M059J (cell line): ENCODE measurements around the gene DNAJC5G. TPM values are rescaled to one million over a fixed set of nuclear protein-coding genes. Genes with fewer than 3 reads are reported as not detected.
"Not testable (repeated sequence)": the region's sequence is repeated elsewhere in the genome, so short reads cannot be mapped to it uniquely, and the experiment has no call there.

Experiments used
- DNase-seq: peaks from one replicate; pipeline ENCODE4 v3.0.0-alpha.2; 2012; ENCODE audit warnings: low read depth
- total RNA-seq: library from RNA; depleted of rRNA; stranded (reverse); fragments of >200 nt; shearing (Covaris generic); gene quantifications from 2 replicates; pipeline ENCODE4 v1.2.3, GENCODE V29; 2014

The DNAJC5G gene
- total RNA-seq, 1 experiment from 2014 or later, result not detected

DNA sequence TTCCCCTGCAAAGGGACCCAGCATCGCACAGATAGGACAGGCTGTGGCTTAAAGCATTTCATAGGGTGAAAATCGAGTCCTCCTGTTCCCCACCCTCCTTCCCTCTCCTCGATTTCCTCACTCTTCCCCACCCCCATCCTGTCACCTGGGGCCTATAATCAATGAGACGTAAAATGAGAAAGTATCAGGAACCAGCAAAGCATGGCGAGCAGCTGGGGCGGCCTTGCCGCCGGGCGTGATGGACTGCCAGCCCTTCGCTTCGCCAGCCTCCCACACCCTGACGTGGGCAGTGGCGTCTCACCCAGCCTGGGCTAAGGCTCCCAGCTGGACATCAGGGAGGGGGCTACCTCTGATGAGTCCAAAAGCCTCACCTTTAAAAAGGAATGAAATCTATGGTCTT is 23.5 kb upstream of the DNAJC5G start:
- no peak for DNase-seq

DNA sequence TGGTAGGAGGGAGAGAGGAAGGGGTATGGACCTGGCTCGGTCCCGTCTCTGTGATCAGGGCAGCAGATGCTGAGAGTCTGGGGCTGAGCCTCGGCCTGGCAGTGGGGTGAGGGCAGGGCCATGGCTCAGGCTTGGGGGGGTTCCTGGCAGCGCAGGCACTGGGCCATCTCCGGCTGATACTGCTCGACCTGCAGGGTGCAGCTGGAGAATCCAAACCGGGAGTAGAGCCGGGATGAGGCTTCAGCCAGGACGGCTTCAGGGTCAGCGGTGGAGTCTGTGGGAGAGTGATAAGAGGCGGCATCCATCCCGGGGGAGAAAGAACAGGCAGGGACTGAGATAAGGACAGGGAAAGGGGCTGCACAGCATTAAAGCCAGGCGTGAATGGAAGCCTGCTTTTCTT is 20.0 kb upstream of the DNAJC5G start:
- no peak for DNase-seq

DNA sequence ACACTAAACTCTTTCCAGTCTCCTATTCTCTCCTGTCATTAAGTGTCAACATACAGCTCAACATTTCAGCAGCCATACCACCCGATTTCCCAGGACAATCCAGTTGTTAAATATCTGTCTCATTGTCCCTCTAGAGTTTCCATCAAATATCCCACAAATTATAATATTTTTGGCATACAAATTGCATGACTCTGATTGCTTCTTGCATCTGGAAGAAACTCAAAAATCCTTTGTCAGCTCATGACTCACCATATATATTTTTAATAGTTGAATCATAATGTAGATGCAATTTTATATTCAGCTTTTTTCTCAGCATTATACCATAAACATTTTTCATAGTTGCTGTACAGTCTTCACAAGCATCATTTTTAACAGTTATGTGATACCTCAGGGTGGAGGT is 19.6 kb upstream of the DNAJC5G start:
- DNase-seq, result no peak

DNA sequence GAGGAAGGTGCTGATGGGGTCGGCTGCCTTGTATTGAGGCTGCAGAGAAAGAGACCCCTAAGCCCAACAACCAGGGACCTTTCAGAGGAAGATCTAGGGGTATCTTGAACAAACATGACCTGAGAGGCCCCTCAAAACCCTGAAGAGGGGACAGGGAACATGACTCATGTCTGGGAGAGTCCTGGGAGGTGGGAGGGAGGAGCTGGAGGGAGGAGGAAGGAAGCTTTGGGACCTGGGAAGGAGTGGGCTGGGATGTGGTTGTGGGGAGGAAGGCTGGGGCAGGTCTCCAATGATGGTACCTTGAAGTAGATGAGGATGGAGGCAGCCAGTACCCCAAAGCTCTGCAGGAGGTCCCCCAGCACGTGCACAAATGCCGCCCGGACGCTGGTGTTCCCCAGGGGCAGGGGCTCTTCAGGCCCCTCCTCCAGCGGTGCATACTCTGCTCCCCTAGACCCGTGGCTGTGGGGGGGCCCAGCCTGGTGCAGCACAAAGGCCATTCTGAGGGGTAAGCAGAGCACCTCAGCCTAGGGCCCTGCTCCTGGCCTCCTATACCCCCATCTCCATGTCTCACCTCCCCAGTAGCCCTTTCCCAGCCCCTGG is 18.3 kb upstream of the DNAJC5G start:
- DNase-seq, result no peak

DNA sequence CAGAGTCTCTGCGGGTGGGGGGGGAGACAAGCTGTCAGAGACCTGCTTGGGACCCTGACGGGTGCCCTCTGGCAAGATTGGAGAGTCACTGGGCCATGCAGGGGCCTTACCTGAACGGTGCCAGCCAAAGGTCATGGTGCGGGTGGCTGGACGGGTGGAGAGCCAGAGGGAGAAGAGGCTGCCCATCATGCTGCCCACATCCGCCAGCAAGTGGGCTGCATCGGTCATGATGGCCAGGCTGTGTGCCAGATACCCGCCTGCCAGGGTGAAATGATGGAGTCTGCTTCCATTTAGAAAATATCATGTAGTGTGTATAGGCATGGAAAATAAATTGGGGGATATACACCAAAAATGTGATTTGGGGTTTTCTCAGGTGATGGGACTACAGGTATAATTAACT is 17.2 kb upstream of the DNAJC5G start:
- DNase-seq, result no peak

DNA sequence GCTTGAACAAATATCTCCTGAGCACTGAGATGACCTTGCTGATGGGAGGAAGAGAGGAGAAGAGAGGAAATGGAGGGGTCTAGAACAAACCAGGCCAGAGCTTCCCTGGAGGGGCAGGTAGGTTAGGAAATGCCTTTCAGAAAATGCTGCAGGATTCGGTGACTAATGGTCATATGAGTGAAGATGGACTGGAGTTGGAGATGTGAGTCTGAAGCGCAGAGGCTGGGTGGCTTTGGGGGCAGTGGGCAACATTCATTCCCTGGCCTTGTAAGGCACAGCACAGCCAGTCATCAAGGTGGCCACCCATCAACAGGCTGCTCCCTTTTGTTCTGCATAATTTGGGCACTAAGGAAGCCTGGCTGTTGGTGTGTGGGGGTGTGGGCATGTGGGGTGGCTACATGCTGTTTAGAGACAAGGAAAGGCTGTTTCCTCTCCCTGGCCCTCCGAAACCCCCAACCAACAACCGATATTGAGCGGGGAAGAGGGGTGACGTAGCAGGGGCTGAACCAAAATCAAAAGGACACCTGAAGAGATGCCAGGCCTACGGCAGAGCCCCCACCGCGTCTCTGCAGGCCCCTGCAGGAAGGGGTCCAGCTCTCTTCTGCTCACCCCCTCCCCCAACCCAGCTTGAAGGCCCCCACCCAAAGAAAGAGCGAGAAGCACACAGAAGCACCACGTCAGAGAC is 13.8 kb upstream of the DNAJC5G start:
- no peak for DNase-seq

DNA sequence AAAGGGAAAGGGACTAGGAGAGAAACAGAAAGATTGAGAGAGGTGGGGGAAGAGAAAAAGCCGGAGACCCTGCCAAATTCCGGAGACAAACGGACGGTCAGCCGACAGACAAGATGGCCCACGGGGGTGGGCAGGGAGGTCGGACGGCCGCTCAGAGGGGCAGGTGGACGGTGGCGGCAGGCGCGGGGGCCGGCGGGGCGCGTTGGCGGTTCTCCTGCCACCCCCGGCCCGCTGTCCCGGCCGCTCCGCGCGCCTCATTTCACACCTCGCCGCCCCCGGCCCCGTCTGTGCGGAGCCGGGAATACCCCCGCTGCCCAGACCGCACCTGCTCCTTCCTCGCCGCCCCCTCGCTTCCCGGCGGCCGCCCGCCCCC is 13.3 kb upstream of the DNAJC5G start:
- no peak for DNase-seq

DNA sequence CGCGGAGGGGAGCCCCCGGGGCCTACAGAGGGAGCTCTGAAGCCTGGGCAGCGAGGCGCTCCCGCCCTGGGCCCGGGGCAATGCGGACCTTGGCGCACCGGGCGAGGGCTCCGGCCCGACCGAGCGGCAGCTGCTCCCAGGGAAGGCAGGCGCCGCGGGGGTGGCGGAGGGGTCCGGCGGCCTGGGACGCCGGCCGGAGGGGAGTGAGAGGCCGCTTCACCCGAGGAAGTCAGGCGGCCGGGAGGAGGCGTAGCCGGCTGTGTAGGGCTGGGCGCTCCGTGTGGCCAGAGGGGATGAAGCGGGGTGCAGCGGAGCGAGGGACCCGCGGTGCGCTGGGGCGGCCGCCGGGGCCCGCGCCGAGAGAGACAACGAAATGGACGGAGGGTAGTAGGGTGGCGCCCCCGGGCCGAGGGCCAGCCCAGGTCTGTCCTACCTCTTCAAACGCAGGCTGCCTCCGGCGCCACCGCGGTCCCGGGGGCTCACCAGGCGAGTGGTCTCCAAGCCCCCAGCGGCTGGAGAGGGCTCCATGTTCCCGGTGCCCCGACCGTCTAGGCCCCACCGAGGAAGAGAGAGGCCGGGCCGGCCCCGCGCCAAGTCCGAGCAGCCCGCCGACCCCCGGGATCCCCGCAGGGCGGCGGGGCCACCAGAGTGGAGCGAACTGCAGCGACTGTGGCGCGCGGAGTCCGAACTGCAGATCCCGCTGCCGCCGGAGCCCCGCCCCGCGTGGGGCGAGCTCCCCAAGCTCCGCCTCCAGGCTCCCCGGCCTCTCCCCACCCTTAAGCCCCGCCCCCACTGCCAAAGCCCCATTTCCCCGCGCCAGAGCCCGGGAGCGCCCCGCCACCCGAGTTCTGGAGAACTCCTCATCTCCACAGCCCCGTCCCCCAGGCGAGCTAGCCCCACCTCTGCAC is 12.6 kb upstream of the DNAJC5G start, which contains the start of gene SLC30A3:
SLC30A3 (minus strand) TSS at position 669 of the 908 bp plus-strand sequence; CDS start at position 528, 141 bp downstream.
- peak; percentile 20 for DNase-seq

DNA sequence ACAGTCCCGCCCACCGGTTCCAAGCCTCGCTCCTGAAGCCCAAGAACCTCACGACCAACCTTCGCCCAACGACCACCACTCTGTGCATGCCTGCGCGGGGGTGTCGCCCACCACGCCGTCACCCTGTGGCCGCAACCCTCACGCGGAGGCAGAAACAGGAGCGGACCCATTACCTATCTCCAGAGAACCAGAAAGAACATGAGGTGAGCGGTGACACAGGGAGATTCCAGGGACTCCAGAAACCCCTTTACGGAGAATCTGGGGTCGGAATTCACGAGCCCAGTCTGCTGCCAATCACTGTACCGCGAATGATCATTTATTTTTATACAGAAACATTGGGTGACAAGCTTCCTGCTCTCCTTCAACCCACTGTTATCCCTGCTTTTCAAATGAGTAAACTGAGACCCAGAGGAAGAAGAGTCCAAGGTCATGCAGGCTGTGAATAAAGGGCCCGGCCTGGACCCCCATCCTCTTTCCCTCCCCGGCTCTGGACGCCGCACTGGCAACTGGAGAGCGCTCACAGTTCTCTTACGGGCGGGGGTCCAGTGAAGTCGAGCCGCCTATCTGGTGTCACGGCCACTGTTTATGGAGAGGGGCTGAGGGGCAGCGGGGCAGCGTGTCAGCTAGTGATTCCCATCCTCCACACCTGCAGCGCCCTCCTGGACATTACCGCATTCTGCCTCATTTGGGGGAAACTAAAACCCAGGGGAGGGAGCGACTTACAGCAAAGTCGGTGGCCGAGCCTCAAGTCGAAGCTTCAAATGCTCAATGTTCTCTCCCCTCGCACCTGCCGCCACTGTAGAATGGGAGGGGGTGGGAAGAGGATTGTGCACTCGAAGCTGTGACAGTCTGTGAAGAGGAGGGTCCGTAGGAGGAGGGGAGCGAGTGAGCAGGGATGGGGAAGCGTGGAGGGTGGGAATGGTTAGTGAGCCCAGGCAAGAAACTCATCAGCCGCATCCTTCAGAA is 11.7 kb upstream of the DNAJC5G start:
- DNase-seq, result no peak

DNA sequence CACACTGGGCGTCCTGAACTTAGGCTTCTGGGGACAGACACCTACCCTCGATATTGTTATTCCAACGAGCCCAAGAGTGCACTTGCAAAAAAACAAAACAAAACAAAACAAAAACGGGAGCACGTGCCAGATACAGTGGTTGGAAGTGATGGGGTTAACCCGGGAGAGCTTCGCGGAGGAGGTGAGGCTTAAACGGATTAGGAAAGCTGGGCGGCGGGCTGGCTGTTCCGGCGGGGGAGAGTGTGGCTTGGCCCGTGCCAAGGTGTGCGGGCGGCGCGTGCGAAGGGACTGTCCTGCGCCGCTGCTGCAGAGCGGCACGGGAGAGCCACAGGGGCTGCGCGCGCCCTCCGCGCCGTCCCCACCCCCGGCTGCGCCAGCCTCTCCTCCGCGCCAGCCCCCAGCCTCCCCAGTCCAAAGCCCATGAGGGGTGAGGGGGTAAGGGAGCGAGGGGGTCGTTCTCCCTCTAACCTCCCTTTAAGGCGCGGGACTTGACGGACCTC is 10.9 kb upstream of the DNAJC5G start:
- DNase-seq, result no peak

DNA sequence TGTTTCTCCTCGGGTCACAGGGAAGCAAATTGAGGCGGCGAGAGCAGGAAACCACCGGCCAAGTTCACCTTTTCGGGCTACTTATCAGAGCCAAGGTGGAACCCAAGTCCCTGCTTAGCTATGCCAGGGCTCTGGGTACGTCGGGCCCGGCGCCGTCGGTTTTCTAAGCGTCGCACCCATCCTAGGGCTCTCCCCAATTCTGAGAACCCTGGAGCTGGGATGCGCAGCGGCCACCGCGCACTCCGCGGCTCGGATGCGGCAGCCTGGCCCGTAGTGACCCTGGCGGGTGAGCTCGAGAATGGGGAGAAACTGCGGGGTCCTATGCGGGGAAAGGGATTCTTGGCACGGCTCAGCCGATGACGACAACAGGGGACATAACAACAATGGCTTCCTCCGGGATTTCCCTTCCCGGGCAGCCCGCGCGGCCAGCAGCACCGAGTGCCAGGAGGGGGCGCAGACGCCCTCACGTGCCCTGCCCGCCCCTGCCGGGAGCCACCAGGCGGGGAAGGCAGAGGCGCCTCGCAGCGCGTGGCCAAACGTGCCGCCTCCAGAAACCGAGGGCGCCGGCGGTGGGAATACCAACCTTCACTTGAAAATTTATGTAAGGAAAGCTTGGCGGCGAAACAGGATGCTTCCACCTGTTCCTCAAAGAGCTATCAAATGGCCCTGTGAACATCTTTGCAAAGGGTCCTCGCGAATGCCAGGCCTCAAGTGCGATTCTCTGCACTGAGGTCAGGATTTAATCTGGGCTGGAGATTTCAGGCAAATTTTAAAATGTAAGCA is 10.3 kb upstream of the DNAJC5G start:
- DNase-seq, result peak; percentile 60

DNA sequence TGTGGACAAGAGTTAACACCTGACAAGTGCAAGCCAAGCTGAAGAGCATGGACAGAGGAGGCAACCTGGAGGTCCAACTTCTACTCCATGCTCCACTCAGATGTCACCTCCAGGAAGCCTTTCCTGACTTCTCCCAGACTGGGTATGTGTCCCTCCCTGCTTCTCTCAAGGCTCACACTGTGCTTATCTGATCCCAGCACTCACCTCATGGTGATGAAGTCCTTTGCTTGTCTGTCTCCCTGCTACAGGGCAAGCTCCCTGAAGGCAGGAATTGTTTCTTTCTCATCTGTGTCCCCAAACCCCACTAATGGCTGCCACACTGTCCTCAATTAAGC is 9.7 kb upstream of the DNAJC5G start:
- DNase-seq, result no peak

DNA sequence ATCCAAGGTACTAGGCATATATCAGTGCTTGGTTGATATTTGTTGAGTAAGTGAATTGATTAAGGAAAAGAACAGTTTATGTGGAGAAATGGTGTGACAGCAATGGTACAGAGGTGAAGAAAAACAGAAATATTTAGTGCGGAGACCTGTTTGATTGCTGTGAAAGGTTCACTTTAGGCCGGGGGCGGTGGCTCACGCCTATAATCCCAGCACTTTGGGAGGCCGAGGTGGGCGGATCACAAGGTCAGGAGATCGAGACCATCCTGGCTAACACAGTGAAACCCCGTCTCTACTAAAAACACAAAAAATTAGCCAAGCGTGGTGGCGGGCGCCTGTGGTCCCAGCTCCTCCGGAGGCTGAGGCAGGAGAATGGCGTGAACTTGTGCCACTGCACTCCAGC is 6.9 kb upstream of the DNAJC5G start:
- not testable (repeated sequence) for DNase-seq

DNA sequence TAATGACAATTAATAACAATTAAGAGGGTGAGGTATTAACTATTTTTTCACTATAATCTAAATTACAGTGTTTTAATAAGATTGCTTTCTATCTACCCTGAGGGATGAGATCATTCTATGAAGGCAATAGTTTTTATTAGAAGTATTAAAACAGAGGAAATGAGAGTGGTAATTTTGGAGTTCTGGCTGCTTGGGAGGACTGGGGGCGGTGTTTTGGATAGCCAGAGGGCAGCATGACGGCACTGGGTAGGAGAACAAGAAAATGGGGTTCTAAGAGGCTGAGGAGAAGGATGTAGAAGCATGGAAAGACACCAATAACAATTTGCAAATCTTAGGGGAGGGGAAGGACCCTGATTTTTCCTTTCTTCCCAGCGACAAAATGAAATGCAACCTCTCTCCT is 5.1 kb upstream of the DNAJC5G start:
- no peak for DNase-seq

DNA sequence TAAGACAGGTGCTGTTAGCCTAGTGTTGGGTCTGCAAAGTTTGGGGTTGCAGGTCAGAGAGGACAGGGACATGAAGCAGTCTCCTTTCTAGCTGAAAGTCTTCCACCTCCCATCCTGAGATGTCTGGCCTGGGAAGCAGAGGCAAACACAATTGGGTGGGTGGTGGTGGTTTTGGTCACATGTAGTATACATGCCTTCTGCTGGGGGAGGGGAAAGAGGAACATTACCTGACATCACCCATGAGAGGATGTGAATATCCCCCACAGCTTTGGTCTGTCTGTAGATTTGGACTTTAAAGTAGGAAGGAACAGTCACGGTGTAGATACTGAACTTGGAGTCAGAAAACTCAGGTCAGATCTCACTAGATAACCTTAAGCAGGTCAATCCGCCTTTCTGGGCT is 4.6 kb upstream of the DNAJC5G start:
- no peak for DNase-seq

DNA sequence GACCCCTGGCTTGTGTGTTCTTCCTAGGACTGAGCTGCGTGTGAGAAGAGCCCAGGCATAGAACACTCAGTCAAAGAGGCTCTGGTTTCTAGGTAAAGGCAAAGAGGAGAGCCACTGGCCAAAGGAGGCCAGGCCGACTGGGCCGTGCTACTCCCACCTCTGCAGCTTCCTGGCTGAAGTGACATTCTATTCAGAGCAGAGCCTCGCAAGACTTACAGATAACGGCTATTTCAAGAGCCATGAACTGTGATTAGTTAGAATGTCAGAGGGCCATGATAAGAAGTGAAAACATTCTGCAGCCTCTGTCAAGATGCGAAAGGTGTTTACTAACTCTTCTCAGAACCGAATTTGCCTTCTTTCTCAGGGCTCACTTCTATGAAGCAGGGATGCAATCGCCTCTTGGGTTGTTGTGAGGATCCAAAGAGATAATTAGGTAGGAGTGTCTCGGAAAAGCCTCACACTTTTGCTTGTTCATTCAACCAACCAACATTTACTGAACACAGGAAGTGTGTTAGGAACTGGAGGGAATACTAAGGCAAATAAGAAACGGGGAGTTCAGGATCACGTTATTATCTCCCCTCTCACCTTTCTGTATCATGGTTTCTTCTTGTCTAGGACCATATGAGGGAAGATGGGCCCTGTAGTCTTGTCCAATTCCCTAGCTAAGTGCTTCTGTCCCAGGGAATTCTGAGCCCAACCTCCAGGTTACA is 3.4 kb upstream of the DNAJC5G start:
- no peak for DNase-seq

DNA sequence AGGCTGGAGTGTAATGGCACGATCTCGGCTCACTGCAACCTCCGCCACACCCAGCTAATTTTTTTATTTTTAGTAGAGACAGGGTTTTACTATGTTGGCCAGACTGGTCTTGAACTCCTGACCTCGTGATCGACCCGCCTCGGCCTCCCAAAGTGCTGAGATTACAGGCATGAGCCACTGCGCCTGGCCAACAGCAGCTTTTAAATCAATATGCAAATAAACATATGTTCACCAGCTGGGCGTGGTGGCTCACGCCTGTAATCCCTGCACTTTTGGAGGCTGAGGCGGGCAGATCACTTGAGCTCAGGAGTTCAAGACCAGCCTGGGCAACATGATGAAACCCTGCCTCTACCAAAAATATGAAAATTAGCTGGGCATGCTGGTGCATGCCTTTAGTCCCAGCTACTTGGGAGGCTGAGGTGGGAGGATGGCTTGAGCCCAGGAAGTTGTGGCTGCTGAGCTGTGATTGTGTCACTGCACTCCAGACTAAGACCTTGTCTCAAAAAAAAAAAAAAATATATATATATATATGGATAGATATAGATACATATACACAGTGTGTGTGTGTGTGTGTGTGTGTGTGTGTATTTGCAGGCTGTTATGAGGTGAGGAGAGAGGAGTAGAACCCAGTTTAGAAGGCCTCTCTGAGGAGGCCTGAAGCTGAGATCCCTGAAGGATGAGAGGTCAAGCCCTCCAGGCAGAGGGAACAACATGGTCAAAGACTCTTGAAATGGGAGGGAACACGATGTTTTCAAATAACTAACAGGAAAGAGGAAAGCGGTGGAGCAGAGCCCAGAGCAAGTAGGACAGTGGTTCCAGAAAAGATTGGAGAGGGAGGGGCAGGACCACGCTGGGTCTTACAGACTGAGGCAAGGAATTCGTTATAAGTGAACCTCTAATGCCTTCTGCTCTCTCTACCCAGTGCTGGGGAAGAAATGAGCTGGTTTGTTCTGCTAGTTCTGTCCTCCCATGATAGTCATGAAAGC is 2.4 kb upstream of the DNAJC5G start:
- DNase-seq, result not testable (repeated sequence)

DNA sequence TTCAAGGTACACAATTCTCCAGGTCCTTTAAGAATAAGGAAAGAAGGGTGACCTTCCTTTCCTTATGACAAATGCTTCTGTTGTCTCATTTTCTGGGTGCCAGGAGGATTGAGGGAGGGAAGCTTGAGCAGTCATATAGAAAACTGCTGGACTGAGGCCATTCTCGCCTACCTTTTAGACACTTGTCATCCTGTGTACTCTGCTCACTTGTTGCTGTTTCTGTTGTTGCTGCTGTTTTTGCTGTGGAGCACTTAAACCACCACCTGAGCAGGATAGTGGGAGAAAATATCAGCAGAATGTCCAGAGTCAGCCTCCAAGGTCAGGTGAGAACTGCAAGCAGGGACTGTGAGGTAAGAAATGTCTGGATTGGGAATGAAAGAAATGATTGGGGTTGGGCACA is 2.8 kb downstream of the DNAJC5G start:
- DNase-seq, result no peak

DNA sequence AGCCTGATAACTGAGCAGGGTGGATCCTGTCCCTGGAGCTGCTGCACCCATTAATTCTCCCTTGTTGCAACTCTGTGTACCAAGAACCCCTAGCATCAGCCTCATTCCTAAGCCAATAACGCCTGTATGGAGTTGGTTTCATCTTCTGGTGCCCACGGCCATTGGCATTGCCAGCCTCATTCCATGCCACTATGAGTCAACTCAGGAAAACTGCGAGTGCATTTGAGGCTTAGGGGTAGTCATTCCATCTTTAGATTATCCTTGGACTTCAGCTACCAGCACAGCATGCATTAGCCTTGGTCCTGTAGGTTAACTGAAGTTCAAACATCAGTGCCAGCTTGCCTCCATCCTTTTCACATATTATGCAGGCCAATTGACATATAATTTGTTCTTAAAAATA is 5.6 kb downstream of the DNAJC5G start:
- no peak for DNase-seq
